Limb (tissue), 2 donors: ENCODE measurements around the gene LDLRAD1.
"Not testable (repeated sequence)": the region's sequence is repeated elsewhere in the genome, so short reads cannot be mapped to it uniquely, and the experiment has no call there.

Source experiments
- DNase-seq, 2 donors: peaks; one replicate each; pipeline ENCODE4 v3.0.0-alpha.2; 2016; ENCODE audit errors: extremely low spot score in 2 of 2

The LDLRAD1 gene

GRCh38 chr1:54017979-54018378 lies at the start of gene LDLRAD1:
Gene LDLRAD1, minus strand, starts transcription at chr1:54018186. Its CDS starts 74 bp downstream, at chr1:54018112.
- DNase-seq: no peak

GRCh38 chr1:54064299-54064698 lies 46.3 kb upstream of the LDLRAD1 start:
- no peak for DNase-seq

- no peak for DNase-seq
Observed at GRCh38 chr1:54054438-54054749, 36.4 kb upstream of the LDLRAD1 start.

GRCh38 chr1:54053745-54054437 lies 35.9 kb upstream of the LDLRAD1 start:
- DNase-seq: no peak

- DNase-seq: peak; percentile 97 to 100
Observed at GRCh38 chr1:54052934-54053744, 35.2 kb upstream of the LDLRAD1 start, which contains the start of the genes TCEANC2 and TMEM59. Gene TCEANC2, plus strand, starts transcription at chr1:54053608. Its CDS starts 815 bp downstream, at chr1:54054423. Gene TMEM59, minus strand, starts transcription at chr1:54053204. Its CDS starts 16 bp downstream, at chr1:54053188.

GRCh38 chr1:54052431-54052933 lies 34.5 kb upstream of the LDLRAD1 start:
- DNase-seq: peak; percentile 24 to 70

- DNase-seq: no peak
Observed at GRCh38 chr1:54051933-54052430, 34.0 kb upstream of the LDLRAD1 start.

GRCh38 chr1:54050435-54050834 lies 32.4 kb upstream of the LDLRAD1 start:
- not testable (repeated sequence) for DNase-seq

- DNase-seq: no peak
Observed at GRCh38 chr1:54047384-54048305, 29.7 kb upstream of the LDLRAD1 start.

GRCh38 chr1:54046671-54047383 lies 28.8 kb upstream of the LDLRAD1 start:
- DNase-seq: no peak

GRCh38 chr1:54045496-54045895 lies 27.5 kb upstream of the LDLRAD1 start:
- DNase-seq: no peak

GRCh38 chr1:54041806-54042205 lies 23.8 kb upstream of the LDLRAD1 start:
- DNase-seq: no peak

- DNase-seq: no peak
Observed at GRCh38 chr1:54037476-54037875, 19.5 kb upstream of the LDLRAD1 start.

- no peak for DNase-seq
Observed at GRCh38 chr1:54028306-54029251, 10.6 kb upstream of the LDLRAD1 start.

- DNase-seq: no peak
Observed at GRCh38 chr1:54027848-54028247, 9.9 kb upstream of the LDLRAD1 start.

- not testable (repeated sequence) for DNase-seq
Observed at GRCh38 chr1:54024811-54025210, 6.8 kb upstream of the LDLRAD1 start.

GRCh38 chr1:54024358-54024757 lies 6.4 kb upstream of the LDLRAD1 start:
- no peak for DNase-seq

- DNase-seq: not testable (repeated sequence)
Observed at GRCh38 chr1:54019562-54020176, 1.7 kb upstream of the LDLRAD1 start.

GRCh38 chr1:54018635-54019034 lies 649 bp upstream of the LDLRAD1 start:
- DNase-seq: no peak
